H1 (cell line): ENCODE data around the gene DIP2C. TPM values are rescaled to one million over a fixed set of nuclear protein-coding genes. Genes with fewer than 3 reads are reported as not detected.

Experiments used
- KDM1A ChIP-seq: fragments of 200-600, 300-600 bp; sonication (generic); IDR thresholded peaks from 2 replicates; pipeline ENCODE4 v1.7.1; 2016; ENCODE audit warnings: mild to moderate bottlenecking, low read length, borderline replicate concordance
- NANOG ChIP-seq: IDR thresholded peaks from 2 replicates; pipeline ENCODE4 v1.6.1; 2011; ENCODE audit warnings: low read length, low read depth, mild to moderate bottlenecking, inconsistent platforms; ENCODE audit not compliant: insufficient read depth, poor library complexity, severe bottlenecking
- ZNF274 ChIP-seq: IDR thresholded peaks from 2 replicates; pipeline ENCODE4 v1.7.0; 2012; ENCODE audit warnings: low read length, borderline replicate concordance; ENCODE audit errors: extremely low read depth
- polyA plus RNA-seq, 7 experiments: library from polyadenylated mRNA; depleted of rRNA in 3 of 7; stranded (reverse) in 5 of 7; unstranded in 2 of 7; fragments of >200 nt in 5 of 7; fragments of 200-250 nt in 2 of 7; gene quantifications; 1 replicate in 5 of 7; 2 replicates in 1 of 7; 4 replicates in 1 of 7; pipeline versions ENCODE4 v1.2.1 to v1.2.3, GENCODE V29; 2011 to 2013; ENCODE audit warnings: missing spikeins in 2 of 7, mixed read lengths in 2 of 7
- total RNA-seq: library from RNA; stranded (reverse); fragmentation: NEBNext Ultra II Directional; extraction: Animal tissue kit (Norgen Biotek cat#: 25700); gene quantifications from 2 replicates; pipeline ENCODE4 v1.2.1, GENCODE V29; 2021

Gene DIP2C
- total and polyA plus RNA-seq, 2 of the 8 experiments (the other 6 are each of a cell fraction or from before 2014, with no cell fraction given): 3.8 to 9.3 TPM

DNA sequence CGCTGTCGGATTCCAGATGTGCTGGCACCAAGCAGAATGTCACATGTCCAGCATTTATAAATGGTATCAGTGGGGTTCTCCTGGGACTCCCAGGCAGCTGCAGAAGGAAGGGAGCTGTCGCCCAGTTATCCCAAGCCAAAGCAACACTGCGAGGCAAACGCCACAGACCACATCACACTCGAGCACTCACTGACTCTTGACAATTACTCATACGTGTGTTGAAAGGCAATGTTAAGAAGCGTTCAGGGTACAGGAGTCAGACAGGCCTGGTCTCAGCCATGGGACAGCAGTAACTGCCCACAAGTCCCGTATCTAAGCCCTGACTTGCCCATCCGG is 113.4 kb downstream of the DIP2C start (continued):
- TF ChIP-seq NANOG (no peak), ZNF274 (no peak), KDM1A (no peak)
- TF ChIP-seq, all 59 proteins: peak for 0
